B cell (primary cell): ENCODE results near the gene SLC4A3.

ENCODE experiments used
- EZH2 ChIP-seq: IDR thresholded peaks from 2 replicates; pipeline ENCODE4 v1.6.1; 2012; ENCODE audit warnings: borderline replicate concordance, low read depth, mild to moderate bottlenecking, moderate library complexity, low read length; ENCODE audit not compliant: insufficient read depth, poor library complexity, severe bottlenecking
- TF ChIP-seq, protein P1 (sequence below): fragments of 200-600 bp; IDR thresholded peaks from one replicate; pipeline ENCODE4 v1.8.0; 2022; ENCODE audit warnings: antibody characterized with exemption, mild to moderate bottlenecking

DNA sequence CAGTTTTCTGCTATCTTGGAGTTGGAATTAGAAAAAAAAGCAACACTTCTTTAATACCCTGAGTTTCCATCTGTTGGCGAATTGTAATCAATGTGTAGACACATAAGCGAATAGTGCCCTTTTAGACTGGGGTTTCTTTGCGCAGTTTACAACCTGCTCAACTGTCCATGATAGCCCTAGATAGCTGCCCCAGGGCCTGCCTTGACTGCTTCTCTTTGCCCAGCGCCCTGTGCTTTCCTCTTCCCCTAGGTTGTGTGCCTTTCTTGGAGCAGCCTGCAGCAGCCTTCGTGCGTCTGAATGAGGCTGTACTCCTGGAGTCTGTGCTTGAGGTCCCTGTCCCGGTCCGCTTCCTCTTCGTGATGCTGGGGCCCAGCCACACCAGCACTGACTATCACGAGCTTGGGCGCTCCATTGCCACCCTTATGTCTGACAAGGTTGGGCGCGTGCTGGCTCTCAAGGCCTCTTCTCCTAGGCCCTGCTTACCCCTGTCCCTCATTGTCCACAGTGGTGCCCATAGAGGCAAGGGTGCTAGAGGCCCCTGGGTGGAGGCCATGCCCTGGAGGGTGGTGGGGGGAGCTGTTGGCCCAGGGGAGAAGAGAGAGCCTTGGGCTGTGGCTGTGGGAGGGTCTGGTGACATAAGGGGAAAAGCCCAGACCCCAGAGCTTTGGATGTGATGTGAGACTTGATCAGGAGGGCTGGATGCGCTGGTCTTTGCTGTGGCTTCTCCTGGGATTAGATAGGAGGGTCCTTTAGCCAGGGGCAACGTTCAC lies 6.9 kb downstream of the SLC4A3 start:
- TF ChIP-seq EZH2 = no peak
- TF ChIP-seq, protein P1, sequence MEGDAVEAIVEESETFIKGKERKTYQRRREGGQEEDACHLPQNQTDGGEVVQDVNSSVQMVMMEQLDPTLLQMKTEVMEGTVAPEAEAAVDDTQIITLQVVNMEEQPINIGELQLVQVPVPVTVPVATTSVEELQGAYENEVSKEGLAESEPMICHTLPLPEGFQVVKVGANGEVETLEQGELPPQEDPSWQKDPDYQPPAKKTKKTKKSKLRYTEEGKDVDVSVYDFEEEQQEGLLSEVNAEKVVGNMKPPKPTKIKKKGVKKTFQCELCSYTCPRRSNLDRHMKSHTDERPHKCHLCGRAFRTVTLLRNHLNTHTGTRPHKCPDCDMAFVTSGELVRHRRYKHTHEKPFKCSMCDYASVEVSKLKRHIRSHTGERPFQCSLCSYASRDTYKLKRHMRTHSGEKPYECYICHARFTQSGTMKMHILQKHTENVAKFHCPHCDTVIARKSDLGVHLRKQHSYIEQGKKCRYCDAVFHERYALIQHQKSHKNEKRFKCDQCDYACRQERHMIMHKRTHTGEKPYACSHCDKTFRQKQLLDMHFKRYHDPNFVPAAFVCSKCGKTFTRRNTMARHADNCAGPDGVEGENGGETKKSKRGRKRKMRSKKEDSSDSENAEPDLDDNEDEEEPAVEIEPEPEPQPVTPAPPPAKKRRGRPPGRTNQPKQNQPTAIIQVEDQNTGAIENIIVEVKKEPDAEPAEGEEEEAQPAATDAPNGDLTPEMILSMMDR = no peak
